K562 (cell line): ENCODE measurements around the gene SIRT3. TPM values are rescaled to one million over a fixed set of nuclear protein-coding genes. Genes with fewer than 3 reads are reported as not detected.

Source experiments
- BRCA1 ChIP-seq, 2 experiments: fragments of 450-650 bp in 1 of 2; sonication (generic) in 1 of 2; formaldehyde crosslinking in 1 of 2; IDR thresholded peaks; 2 replicates each; pipeline versions ENCODE4 v1.5.0 to v1.6.1; 2017 to 2020; ENCODE audit warnings: mild to moderate bottlenecking in 1 of 2, missing genetic modification reagents in 1 of 2
- BRD9 ChIP-seq: fragments of 450-650 bp; IDR thresholded peaks from 2 replicates; pipeline ENCODE4 v1.6.1; 2018; ENCODE audit warnings: low read depth; ENCODE audit not compliant: partially characterized antibody
- CAMTA2 ChIP-seq: fragments of 250-450 bp; sonication (Bioruptor Pico); conservative IDR thresholded peaks from 2 replicates; pipeline ENCODE4 v1.5.1; 2022
- CTBP1 ChIP-seq: fragments of 450-650 bp; IDR thresholded peaks from 2 replicates; pipeline ENCODE4 v1.6.1; 2016; ENCODE audit warnings: borderline replicate concordance
- CXXC5 ChIP-seq: fragments of 250-450 bp; sonication (Bioruptor Pico); IDR thresholded peaks from 2 replicates; pipeline ENCODE4 v1.8.0; 2022; ENCODE audit warnings: inconsistent platforms, mild to moderate bottlenecking, moderate library complexity
- GATA2 ChIP-seq: sonication (generic); formaldehyde crosslinking; IDR thresholded peaks from 2 replicates; pipeline ENCODE4 v1.4.0; 2020; ENCODE audit warnings: mild to moderate bottlenecking, missing genetic modification reagents
- IFI16 ChIP-seq: fragments of 250-450 bp; sonication (Bioruptor Pico); IDR thresholded peaks from 2 replicates; pipeline ENCODE4 v2.1.2; 2022; ENCODE audit warnings: mild to moderate bottlenecking, inconsistent platforms
- IRF2 ChIP-seq: sonication (generic); formaldehyde crosslinking; IDR thresholded peaks from 2 replicates; pipeline ENCODE4 v1.8.1; 2022; ENCODE audit warnings: mild to moderate bottlenecking, missing genetic modification reagents
- KDM2B ChIP-seq: fragments of 250-450 bp; sonication (Bioruptor Pico); IDR thresholded peaks from 2 replicates; pipeline ENCODE4 v1.8.0; 2021; ENCODE audit warnings: mild to moderate bottlenecking, moderate library complexity
- LARP7 ChIP-seq: fragments of 450-650 bp; IDR thresholded peaks from 2 replicates; pipeline ENCODE4 v1.6.1; 2016
- MAZ ChIP-seq, 2 experiments: fragments of 450-650 bp in 1 of 2; sonication (generic) in 1 of 2; formaldehyde crosslinking; IDR thresholded peaks in 1 of 2; conservative IDR thresholded peaks in 1 of 2; 2 replicates each; pipeline versions ENCODE4 v1.4.0 to v1.5.0; 2020; ENCODE audit warnings: mild to moderate bottlenecking in 1 of 2, missing genetic modification reagents in 1 of 2
- NCOR1 ChIP-seq: fragments of 450-650 bp; IDR thresholded peaks from 2 replicates; pipeline ENCODE4 v1.6.1; 2016; ENCODE audit warnings: mild to moderate bottlenecking, moderate library complexity
- OTX1 ChIP-seq: fragments of 450-650 bp; formaldehyde crosslinking; IDR thresholded peaks from 2 replicates; pipeline ENCODE4 v1.4.0; 2022; ENCODE audit warnings: mild to moderate bottlenecking
- PCBP2 ChIP-seq: fragments of 200-400 bp; formaldehyde crosslinking; IDR thresholded peaks from 2 replicates; pipeline ENCODE4 v1.6.1; 2018; ENCODE audit warnings: low read length, low read depth, mild to moderate bottlenecking, moderate library complexity; ENCODE audit not compliant: poor library complexity, severe bottlenecking
- PML ChIP-seq: IDR thresholded peaks from 2 replicates; pipeline ENCODE4 v1.6.1; 2012; ENCODE audit warnings: low read length, inconsistent platforms
- SMARCB1 ChIP-seq: IDR thresholded peaks from 2 replicates; pipeline ENCODE4 v1.6.1; 2011; ENCODE audit warnings: improper control_type of control experiment, low read depth; ENCODE audit not compliant: insufficient read length
- ZFPM2 ChIP-seq: fragments of 250-450 bp; sonication (Bioruptor Pico); IDR thresholded peaks from 2 replicates; pipeline ENCODE4 v1.5.1; 2022; ENCODE audit warnings: mild to moderate bottlenecking
- ZNF282 ChIP-seq: sonication (generic); formaldehyde crosslinking; IDR thresholded peaks from 2 replicates; pipeline ENCODE4 v1.8.1; 2023; ENCODE audit warnings: missing genetic modification reagents
- polyA plus RNA-seq, 8 experiments: library from polyadenylated mRNA; depleted of rRNA in 4 of 8; stranded (reverse) in 5 of 8; unstranded in 3 of 8; fragments of >200 nt; fragmentation: Nextera tagmentation in 2 of 8; fragmentation: Illumina TruSeq in 1 of 8; extraction: Ambion mirVana in 2 of 8; extraction: Trizol in 1 of 8; gene quantifications; 2 replicates each; pipeline versions ENCODE4 v1.2.1 to v1.2.3, GENCODE V29; 2011 to 2014; ENCODE audit warnings: inconsistent platforms in 1 of 8, missing spikeins in 1 of 8
- total RNA-seq, 7 experiments: library from RNA; depleted of rRNA in 6 of 7; stranded (reverse); fragments of >200 nt in 6 of 7; fragmentation: Illumina TruSeq in 2 of 7; extraction: Trizol in 2 of 7; gene quantifications; 2 replicates each; pipeline versions ENCODE4 v1.2.1 to v1.2.3, GENCODE V29; 2011 to 2021; ENCODE audit warnings: low replicate concordance in 1 of 7
- TF ChIP-seq, protein P1 (sequence below): fragments of 250-450 bp; sonication (Bioruptor Pico); IDR thresholded peaks from 2 replicates; pipeline ENCODE4 v1.4.0; 2020
- TF ChIP-seq, protein P2 (sequence below): sonication (generic); formaldehyde crosslinking; IDR thresholded peaks from 2 replicates; pipeline ENCODE4 v1.8.1; 2023; ENCODE audit warnings: mild to moderate bottlenecking, missing genetic modification reagents, moderate library complexity
- TF ChIP-seq, protein P3 (sequence below), 2 experiments: fragments of 150-350 bp in 1 of 2; IDR thresholded peaks; 2 replicates each; pipeline ENCODE4 v1.6.1; 2012 to 2016; ENCODE audit warnings: low read depth in 2 of 2, low read length in 2 of 2, mild to moderate bottlenecking in 1 of 2, moderate library complexity in 1 of 2
- TF ChIP-seq, protein P4 (sequence below): fragments of 250-450 bp; sonication (Bioruptor Pico); IDR thresholded peaks from 2 replicates; pipeline ENCODE4 v1.8.0; 2021; ENCODE audit warnings: moderate library complexity, mild to moderate bottlenecking, inconsistent platforms
- TF ChIP-seq, protein P5 (sequence below): sonication (generic); IDR thresholded peaks from 2 replicates; pipeline ENCODE4 v1.6.1; 2016

SIRT3 gene
- total and polyA plus RNA-seq, 9 of the 15 experiments (the other 6 are each of a cell fraction or from before 2014, with no cell fraction given): 1.9 to 27.5 (median 14.5) TPM

DNA sequence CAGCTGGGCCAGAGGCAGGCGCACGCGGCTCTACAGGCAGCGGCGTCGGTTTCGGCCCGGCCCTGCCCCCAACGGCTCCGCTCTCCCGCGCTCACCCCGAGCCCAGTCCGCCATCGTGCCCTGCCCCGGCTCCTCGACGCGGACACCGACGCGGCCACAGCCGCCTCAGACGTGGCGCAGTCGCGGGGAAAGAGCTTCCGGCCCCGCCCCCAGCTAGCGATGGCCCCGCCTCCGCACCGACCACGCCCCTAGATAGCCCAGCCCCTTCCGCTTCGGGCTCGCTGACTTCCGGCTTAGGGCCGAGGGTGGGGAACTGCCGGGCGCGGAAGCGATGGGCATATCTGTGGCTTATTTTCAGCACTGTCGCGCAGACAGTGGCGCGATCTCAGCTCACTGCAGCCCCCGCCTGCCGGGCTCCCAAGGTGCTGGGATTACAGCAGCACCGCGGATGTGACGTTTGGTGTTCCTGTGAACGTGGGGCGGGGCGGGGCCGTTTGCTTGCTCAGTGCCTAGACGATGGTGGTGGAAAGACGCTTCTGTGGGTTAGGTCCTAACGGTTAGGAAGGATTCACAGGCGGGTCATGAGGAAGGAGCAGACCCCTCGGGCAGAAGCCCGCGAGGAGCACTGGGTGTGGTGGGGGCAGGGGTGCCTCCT lies 28.8 kb downstream of the SIRT3 start, which contains the start of the genes BET1L and RIC8A (continued):
- TF ChIP-seq ZFPM2 (CRISPR knock-in tag) (no peak), IFI16 (CRISPR knock-in tag) (no peak), KDM2B (CRISPR knock-in tag) (no peak), GATA2 (CRISPR knock-in tag) (no peak), OTX1 (CRISPR knock-in tag) (no peak), CXXC5 (peak; percentile 75), SMARCB1 (no peak), PCBP2 (no peak), BRCA1 (IDR thresholded peaks at IDR 0.05) (no peak), BRCA1 (CRISPR knock-in tag; IDR thresholded peaks at IDR 0.05) (no peak), ZNF282 (CRISPR knock-in tag) (no peak), MAZ (CRISPR knock-in tag; conservative IDR thresholded peaks at IDR 0.05 in 1 of 2, IDR thresholded peaks at IDR 0.05 in 1 of 2) (peak; percentile 96 to 100), PML (peak; percentile 71), CTBP1 (peak; percentile 26; the same call in 1 of the 2 replicates), NCOR1 (no peak; the same call in 1 of the 2 replicates), IRF2 (no peak), BRD9 (no peak), CAMTA2 (CRISPR knock-in tag) (no peak), LARP7 (no peak)
- TF ChIP-seq, protein P1, sequence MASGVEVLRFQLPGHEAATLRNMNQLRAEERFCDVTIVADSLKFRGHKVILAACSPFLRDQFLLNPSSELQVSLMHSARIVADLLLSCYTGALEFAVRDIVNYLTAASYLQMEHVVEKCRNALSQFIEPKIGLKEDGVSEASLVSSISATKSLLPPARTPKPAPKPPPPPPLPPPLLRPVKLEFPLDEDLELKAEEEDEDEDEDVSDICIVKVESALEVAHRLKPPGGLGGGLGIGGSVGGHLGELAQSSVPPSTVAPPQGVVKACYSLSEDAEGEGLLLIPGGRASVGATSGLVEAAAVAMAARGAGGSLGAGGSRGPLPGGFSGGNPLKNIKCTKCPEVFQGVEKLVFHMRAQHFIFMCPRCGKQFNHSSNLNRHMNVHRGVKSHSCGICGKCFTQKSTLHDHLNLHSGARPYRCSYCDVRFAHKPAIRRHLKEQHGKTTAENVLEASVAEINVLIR (CRISPR knock-in tag): peak; percentile 83
- TF ChIP-seq, protein P2, sequence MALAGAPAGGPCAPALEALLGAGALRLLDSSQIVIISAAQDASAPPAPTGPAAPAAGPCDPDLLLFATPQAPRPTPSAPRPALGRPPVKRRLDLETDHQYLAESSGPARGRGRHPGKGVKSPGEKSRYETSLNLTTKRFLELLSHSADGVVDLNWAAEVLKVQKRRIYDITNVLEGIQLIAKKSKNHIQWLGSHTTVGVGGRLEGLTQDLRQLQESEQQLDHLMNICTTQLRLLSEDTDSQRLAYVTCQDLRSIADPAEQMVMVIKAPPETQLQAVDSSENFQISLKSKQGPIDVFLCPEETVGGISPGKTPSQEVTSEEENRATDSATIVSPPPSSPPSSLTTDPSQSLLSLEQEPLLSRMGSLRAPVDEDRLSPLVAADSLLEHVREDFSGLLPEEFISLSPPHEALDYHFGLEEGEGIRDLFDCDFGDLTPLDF (CRISPR knock-in tag): no peak; the same call in none of the 2 replicates
- TF ChIP-seq, protein P3, sequence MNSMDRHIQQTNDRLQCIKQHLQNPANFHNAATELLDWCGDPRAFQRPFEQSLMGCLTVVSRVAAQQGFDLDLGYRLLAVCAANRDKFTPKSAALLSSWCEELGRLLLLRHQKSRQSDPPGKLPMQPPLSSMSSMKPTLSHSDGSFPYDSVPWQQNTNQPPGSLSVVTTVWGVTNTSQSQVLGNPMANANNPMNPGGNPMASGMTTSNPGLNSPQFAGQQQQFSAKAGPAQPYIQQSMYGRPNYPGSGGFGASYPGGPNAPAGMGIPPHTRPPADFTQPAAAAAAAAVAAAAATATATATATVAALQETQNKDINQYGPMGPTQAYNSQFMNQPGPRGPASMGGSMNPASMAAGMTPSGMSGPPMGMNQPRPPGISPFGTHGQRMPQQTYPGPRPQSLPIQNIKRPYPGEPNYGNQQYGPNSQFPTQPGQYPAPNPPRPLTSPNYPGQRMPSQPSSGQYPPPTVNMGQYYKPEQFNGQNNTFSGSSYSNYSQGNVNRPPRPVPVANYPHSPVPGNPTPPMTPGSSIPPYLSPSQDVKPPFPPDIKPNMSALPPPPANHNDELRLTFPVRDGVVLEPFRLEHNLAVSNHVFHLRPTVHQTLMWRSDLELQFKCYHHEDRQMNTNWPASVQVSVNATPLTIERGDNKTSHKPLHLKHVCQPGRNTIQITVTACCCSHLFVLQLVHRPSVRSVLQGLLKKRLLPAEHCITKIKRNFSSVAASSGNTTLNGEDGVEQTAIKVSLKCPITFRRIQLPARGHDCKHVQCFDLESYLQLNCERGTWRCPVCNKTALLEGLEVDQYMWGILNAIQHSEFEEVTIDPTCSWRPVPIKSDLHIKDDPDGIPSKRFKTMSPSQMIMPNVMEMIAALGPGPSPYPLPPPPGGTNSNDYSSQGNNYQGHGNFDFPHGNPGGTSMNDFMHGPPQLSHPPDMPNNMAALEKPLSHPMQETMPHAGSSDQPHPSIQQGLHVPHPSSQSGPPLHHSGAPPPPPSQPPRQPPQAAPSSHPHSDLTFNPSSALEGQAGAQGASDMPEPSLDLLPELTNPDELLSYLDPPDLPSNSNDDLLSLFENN (IDR thresholded peaks at IDR 0.05; ENCODE audit: low read depth in 2 of 2, low read length in 2 of 2): 0 out of 4 replicates have a peak, but pooled peaks of 1 of the 2 experiments have one; percentile 18
- TF ChIP-seq, protein P4, sequence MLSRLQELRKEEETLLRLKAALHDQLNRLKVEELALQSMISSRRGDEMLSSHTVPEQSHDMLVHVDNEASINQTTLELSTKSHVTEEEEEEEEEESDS (CRISPR knock-in tag): no peak
- TF ChIP-seq, protein P5, sequence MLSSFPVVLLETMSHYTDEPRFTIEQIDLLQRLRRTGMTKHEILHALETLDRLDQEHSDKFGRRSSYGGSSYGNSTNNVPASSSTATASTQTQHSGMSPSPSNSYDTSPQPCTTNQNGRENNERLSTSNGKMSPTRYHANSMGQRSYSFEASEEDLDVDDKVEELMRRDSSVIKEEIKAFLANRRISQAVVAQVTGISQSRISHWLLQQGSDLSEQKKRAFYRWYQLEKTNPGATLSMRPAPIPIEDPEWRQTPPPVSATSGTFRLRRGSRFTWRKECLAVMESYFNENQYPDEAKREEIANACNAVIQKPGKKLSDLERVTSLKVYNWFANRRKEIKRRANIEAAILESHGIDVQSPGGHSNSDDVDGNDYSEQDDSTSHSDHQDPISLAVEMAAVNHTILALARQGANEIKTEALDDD: no peak
